ENCODE results near the gene ARPC4. TPM values are rescaled to one million over a fixed set of nuclear protein-coding genes. Genes with fewer than 3 reads are reported as not detected.
A peak's percentile ranks its signal among the peaks of the same experiment; 100 is the strongest.

Gene ARPC4
- total and polyA plus RNA-seq, 2 donors (not counting 1 experiment from before 2014, with no cell fraction given): 174 to 307 TPM

DNA sequence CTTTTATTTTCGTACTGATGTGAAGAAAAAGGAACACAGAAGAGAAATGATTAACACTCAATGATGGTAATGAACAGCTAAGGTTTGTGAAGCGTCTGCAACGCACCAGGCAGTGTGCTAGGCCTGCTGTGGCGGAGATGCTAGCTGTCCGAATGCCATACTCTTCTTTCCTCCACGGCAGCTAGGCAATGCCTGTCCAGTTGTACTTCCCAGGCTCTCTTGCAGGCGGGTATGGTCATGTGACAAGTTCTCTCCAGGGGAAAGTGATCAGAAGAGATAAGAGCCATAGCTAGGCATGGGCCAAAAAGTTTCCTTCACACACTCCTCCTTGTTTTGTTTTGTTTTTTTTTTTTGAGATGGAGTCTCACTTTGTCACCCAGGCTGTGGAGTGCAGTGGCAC lies 7.3 kb upstream of the ARPC4 start:
- DNase-seq (ENCODE audit: low read depth in 2 of 2): no peak
- no peaks in the 10 kb centered on the region for H3K27me3 ChIP-seq (ENCODE audit: control insufficient read depth, insufficient read depth, low read length)
- no peak overlapping the region for H3K9ac ChIP-seq (ENCODE audit: insufficient read depth, low read length)
- no peak overlapping the region for H2AFZ ChIP-seq (ENCODE audit: low read length)
- H3K27ac ChIP-seq (ENCODE audit: insufficient read depth, low read length): no peak overlapping the region
- no peaks in the 10 kb centered on the region for H3K79me2 ChIP-seq (ENCODE audit: control insufficient read depth, insufficient read depth, low read length)
- H3K4me1 ChIP-seq (ENCODE audit: control insufficient read depth, extremely low read depth, insufficient read depth, low read length): no peaks in the 10 kb centered on the region
- no peaks in the 10 kb centered on the region for H4K20me1 ChIP-seq (ENCODE audit: control insufficient read depth, extremely low read depth, insufficient read depth, low read length)
- no peak overlapping the region for H3K4me2 ChIP-seq (ENCODE audit: extremely low read depth, insufficient read depth, low read length)
- TF ChIP-seq, protein P1, sequence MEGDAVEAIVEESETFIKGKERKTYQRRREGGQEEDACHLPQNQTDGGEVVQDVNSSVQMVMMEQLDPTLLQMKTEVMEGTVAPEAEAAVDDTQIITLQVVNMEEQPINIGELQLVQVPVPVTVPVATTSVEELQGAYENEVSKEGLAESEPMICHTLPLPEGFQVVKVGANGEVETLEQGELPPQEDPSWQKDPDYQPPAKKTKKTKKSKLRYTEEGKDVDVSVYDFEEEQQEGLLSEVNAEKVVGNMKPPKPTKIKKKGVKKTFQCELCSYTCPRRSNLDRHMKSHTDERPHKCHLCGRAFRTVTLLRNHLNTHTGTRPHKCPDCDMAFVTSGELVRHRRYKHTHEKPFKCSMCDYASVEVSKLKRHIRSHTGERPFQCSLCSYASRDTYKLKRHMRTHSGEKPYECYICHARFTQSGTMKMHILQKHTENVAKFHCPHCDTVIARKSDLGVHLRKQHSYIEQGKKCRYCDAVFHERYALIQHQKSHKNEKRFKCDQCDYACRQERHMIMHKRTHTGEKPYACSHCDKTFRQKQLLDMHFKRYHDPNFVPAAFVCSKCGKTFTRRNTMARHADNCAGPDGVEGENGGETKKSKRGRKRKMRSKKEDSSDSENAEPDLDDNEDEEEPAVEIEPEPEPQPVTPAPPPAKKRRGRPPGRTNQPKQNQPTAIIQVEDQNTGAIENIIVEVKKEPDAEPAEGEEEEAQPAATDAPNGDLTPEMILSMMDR (conservative IDR thresholded peaks at IDR 0.05 in 1 of 2, IDR thresholded peaks at IDR 0.05 in 1 of 2; ENCODE audit: low read depth in 1 of 2, low read length in 2 of 2): no peak
- TF ChIP-seq EZH2 (IDR thresholded peaks at IDR 0.05; ENCODE audit: low read length, missing control alignments): no peak
- H3K4me3 ChIP-seq (replicated peaks in 1 of 4; ENCODE audit: control extremely low read depth in 1 of 4, insufficient read depth in 1 of 4, low read depth in 3 of 4, low read length in 4 of 4): no peak overlapping the region
- H3K36me3 ChIP-seq (ENCODE audit: control insufficient read depth, insufficient read depth, low read length): peaks cover 29% of the 10 kb centered on the region
- H3K9me3 ChIP-seq (ENCODE audit: control insufficient read depth, insufficient read depth, low read depth, low read length): no peaks in the 10 kb centered on the region

DNA sequence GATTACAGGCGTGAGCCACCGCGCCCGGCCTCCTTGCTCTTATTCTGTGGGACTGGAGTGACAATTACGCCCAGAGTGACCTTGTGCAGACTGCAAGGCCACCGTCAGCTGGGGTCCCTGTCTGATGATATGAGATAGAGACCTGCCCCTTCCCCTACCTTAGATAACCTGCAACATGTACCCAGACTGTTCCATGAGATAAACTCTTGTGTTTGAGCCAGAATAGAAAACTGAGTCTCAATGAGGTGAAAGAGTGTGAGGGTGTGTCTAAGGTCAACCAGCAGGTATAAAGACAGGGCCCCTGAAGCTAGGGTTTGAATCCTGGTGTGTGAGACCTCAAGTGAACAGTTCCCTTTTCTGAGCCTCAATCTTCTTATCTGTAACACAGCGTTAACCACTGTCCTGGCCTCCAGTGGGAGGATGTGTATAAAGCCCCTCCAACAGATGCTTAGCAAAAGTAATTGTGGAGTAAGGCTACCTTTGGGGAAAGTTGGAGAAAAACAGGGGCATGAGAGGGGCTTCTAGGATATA lies 6.6 kb upstream of the ARPC4 start:
- H3K27me3 ChIP-seq (ENCODE audit: control insufficient read depth, insufficient read depth, low read length): no peaks in the 10 kb centered on the region
- no peaks in the 10 kb centered on the region for H4K20me1 ChIP-seq (ENCODE audit: control insufficient read depth, extremely low read depth, insufficient read depth, low read length)
- H3K4me1 ChIP-seq (ENCODE audit: control insufficient read depth, extremely low read depth, insufficient read depth, low read length): no peaks in the 10 kb centered on the region
- H3K36me3 ChIP-seq (ENCODE audit: control insufficient read depth, insufficient read depth, low read length): peaks cover 28% of the 10 kb centered on the region
- no peak for TF ChIP-seq EZH2 (IDR thresholded peaks at IDR 0.05; ENCODE audit: low read length, missing control alignments)
- TF ChIP-seq, protein P1 (conservative IDR thresholded peaks at IDR 0.05 in 1 of 2, IDR thresholded peaks at IDR 0.05 in 1 of 2; ENCODE audit: low read depth in 1 of 2, low read length in 2 of 2): no peak
- H3K27ac ChIP-seq (ENCODE audit: insufficient read depth, low read length): no peak overlapping the region
- no peak overlapping the region for H3K4me3 ChIP-seq (replicated peaks in 1 of 4; ENCODE audit: control extremely low read depth in 1 of 4, insufficient read depth in 1 of 4, low read depth in 3 of 4, low read length in 4 of 4)
- H3K79me2 ChIP-seq (ENCODE audit: control insufficient read depth, insufficient read depth, low read length): peaks cover 2% of the 10 kb centered on the region
- DNase-seq (ENCODE audit: low read depth in 2 of 2): no peak
- no peak overlapping the region for H3K9ac ChIP-seq (ENCODE audit: insufficient read depth, low read length)
- H2AFZ ChIP-seq (ENCODE audit: low read length): no peak overlapping the region
- no peak overlapping the region for H3K4me2 ChIP-seq (ENCODE audit: extremely low read depth, insufficient read depth, low read length)
- H3K9me3 ChIP-seq (ENCODE audit: control insufficient read depth, insufficient read depth, low read depth, low read length): no peaks in the 10 kb centered on the region

DNA sequence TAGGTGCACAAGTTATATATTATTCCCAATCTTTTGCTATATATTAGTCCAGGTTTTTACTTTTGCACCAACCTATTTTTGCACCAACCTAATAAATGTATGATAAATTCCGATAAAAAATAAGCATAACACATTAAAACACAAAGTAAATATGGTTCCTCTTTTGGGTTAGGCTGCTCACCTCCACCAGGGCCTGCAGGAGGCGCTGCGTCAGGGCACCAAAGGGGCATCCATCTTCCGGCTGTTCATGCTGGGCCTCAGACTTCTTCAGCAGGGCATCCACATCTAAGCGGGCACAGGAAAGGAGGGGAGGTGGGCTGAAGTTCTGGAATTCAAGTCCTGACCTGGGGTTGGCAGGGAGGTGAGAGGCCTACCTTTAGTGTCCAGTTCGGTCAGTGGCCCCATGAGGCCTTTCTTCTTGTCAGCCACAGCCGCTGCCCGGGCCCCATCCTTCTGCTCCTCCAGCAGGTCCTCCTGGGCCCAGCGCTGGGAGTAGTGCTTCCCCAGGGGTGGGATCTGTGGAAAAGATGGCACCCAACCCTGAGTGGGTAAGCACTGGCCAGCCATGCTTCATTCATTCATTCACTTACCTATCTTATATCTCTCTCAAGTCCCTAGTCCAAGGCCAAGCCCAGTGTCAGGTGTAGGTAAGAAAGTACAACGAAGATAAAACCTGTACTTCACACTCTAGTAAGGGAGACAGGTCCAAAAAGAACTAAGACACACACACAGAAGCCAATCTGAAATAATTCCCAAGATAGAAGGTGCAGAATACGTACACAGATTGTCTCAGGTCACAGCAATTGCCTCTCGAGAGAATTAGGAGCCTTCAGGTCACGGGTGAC lies 5.8 kb upstream of the ARPC4 start:
- Histone ChIP-seq H3K27me3 (ENCODE audit: control insufficient read depth, insufficient read depth, low read length) (no peaks in the 10 kb centered on the region), H3K4me1 (ENCODE audit: control insufficient read depth, extremely low read depth, insufficient read depth, low read length) (no peaks in the 10 kb centered on the region), H3K27ac (ENCODE audit: insufficient read depth, low read length) (no peak overlapping the region), H3K36me3 (ENCODE audit: control insufficient read depth, insufficient read depth, low read length) (peaks cover 27% of the 10 kb centered on the region), H3K4me2 (ENCODE audit: extremely low read depth, insufficient read depth, low read length) (no peak overlapping the region), H4K20me1 (ENCODE audit: control insufficient read depth, extremely low read depth, insufficient read depth, low read length) (no peaks in the 10 kb centered on the region), H2AFZ (ENCODE audit: low read length) (no peak overlapping the region), H3K4me3 (replicated peaks in 1 of 4; ENCODE audit: control extremely low read depth in 1 of 4, insufficient read depth in 1 of 4, low read depth in 3 of 4, low read length in 4 of 4) (no peak overlapping the region), H3K9me3 (ENCODE audit: control insufficient read depth, insufficient read depth, low read depth, low read length) (no peaks in the 10 kb centered on the region), H3K79me2 (ENCODE audit: control insufficient read depth, insufficient read depth, low read length) (peaks cover 6% of the 10 kb centered on the region), H3K9ac (ENCODE audit: insufficient read depth, low read length) (no peak overlapping the region)
- no peak for DNase-seq (ENCODE audit: low read depth in 2 of 2)
- TF ChIP-seq EZH2 (IDR thresholded peaks at IDR 0.05; ENCODE audit: low read length, missing control alignments): no peak
- TF ChIP-seq, protein P1 (conservative IDR thresholded peaks at IDR 0.05 in 1 of 2, IDR thresholded peaks at IDR 0.05 in 1 of 2; ENCODE audit: low read depth in 1 of 2, low read length in 2 of 2): peak; percentile 33 to 52

Measured in fibroblast of lung (primary cell).